ENCODE data around the gene ITM2C. TPM values are rescaled to one million over a fixed set of nuclear protein-coding genes. Genes with fewer than 3 reads are reported as not detected.
A peak's percentile ranks its signal among the peaks of the same experiment; 100 is the strongest.

ITM2C gene
- total and polyA plus RNA-seq, 2 of the 13 experiments (the other 11 are each of a cell fraction or from before 2014, with no cell fraction given) = 70.5 to 270 TPM

DNA sequence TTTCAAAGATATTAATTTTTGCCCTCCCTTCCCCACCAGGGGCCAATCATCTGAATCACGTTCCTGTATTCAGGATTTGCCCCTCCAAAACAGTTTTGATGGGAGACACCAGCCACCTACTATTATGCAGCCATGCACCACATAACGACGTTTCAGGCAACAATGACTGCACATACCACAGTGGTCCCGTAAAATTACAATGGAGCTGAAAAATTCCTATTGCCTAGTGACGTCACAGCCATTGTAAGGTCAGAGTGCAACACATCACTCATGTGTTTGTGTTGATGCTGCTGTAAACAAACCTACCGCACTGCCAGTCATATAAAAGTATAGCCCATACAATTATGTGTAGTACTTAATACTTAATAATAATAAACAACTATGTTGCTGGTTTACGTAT lies 22.6 kb downstream of the ITM2C start:
- H3K9ac ChIP-seq (ENCODE audit: insufficient read depth, low read depth, low read length) = no peak overlapping the region
- intact Hi-C loops (cut with micrococcal nuclease; ENCODE audit: unreplicated experiment) (no loop called here), in situ Hi-C loops (cut with HindIII; ENCODE audit: extremely low pct_ligation_motif_present, low pct_unique_long_range_greater_than_20kb) (no loop called here)
- no peaks in the 10 kb centered on the region for H3K9me3 ChIP-seq (ENCODE audit: low read length)
- no peak overlapping the region for H2AFZ ChIP-seq (ENCODE audit: low read length)
- ChIA-PET POLR2A (no interaction called here), CTCF (ENCODE audit: low intra/inter-chr PET ratio, low total read pairs) (no interaction called here)
- peaks cover 5 to 33% of the 10 kb centered on the region in 2 experiments; a peak in 4 of 5 replicates for H3K27me3 ChIP-seq (ENCODE audit: control insufficient read depth in 1 of 2, insufficient read depth in 2 of 2, low read length in 2 of 2)
- no peak for DNase-seq (ENCODE audit: low spot score)
- H4K20me1 ChIP-seq (ENCODE audit: insufficient read depth, low read length) = no peaks in the 10 kb centered on the region
- no peak overlapping the region for H3K4me3 ChIP-seq (replicated peaks in 1 of 3; ENCODE audit: insufficient read depth in 1 of 3, low read depth in 2 of 3, low read length in 3 of 3)
- H3K79me2 ChIP-seq (ENCODE audit: insufficient read depth, low read length) = no peaks in the 10 kb centered on the region
- no peak for TF ChIP-seq NR2F2 (IDR thresholded peaks at IDR 0.05; ENCODE audit: borderline replicate concordance, low read depth)
- TF ChIP-seq ATF7 (IDR thresholded peaks at IDR 0.05) = peak; percentile 69; the same call in 1 of the 2 replicates
- no peak for TF ChIP-seq ATF7 (CRISPR knock-in tag; IDR thresholded peaks at IDR 0.05)
- TF ChIP-seq, protein P1, sequence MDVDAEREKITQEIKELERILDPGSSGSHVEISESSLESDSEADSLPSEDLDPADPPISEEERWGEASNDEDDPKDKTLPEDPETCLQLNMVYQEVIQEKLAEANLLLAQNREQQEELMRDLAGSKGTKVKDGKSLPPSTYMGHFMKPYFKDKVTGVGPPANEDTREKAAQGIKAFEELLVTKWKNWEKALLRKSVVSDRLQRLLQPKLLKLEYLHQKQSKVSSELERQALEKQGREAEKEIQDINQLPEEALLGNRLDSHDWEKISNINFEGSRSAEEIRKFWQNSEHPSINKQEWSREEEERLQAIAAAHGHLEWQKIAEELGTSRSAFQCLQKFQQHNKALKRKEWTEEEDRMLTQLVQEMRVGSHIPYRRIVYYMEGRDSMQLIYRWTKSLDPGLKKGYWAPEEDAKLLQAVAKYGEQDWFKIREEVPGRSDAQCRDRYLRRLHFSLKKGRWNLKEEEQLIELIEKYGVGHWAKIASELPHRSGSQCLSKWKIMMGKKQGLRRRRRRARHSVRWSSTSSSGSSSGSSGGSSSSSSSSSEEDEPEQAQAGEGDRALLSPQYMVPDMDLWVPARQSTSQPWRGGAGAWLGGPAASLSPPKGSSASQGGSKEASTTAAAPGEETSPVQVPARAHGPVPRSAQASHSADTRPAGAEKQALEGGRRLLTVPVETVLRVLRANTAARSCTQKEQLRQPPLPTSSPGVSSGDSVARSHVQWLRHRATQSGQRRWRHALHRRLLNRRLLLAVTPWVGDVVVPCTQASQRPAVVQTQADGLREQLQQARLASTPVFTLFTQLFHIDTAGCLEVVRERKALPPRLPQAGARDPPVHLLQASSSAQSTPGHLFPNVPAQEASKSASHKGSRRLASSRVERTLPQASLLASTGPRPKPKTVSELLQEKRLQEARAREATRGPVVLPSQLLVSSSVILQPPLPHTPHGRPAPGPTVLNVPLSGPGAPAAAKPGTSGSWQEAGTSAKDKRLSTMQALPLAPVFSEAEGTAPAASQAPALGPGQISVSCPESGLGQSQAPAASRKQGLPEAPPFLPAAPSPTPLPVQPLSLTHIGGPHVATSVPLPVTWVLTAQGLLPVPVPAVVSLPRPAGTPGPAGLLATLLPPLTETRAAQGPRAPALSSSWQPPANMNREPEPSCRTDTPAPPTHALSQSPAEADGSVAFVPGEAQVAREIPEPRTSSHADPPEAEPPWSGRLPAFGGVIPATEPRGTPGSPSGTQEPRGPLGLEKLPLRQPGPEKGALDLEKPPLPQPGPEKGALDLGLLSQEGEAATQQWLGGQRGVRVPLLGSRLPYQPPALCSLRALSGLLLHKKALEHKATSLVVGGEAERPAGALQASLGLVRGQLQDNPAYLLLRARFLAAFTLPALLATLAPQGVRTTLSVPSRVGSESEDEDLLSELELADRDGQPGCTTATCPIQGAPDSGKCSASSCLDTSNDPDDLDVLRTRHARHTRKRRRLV (CRISPR knock-in tag; IDR thresholded peaks at IDR 0.05) = no peak
- peak; percentile 98 for TF ChIP-seq CREB1 (IDR thresholded peaks at IDR 0.05)
- TF ChIP-seq CREB1 (CRISPR knock-in tag; IDR thresholded peaks at IDR 0.05) = no peak
- no peak for TF ChIP-seq ZNF10 (CRISPR knock-in tag; IDR thresholded peaks at IDR 0.05; ENCODE audit: borderline replicate concordance, low read depth)
- FAIRE-seq = no peak
- no peaks in the 10 kb centered on the region for H3K4me1 ChIP-seq (ENCODE audit: insufficient read depth, low read length)
- no peak overlapping the region for H3K4me2 ChIP-seq (ENCODE audit: low read depth, low read length)
- 42% methylated on average over 7 of the region's 7 CpGs for WGBS (ENCODE audit: low lambda C conversion rate)
- no peaks in the 10 kb centered on the region for H3K36me3 ChIP-seq (replicated peaks in 1 of 2; ENCODE audit: control insufficient read depth in 1 of 2, insufficient read depth in 2 of 2, low read length in 2 of 2)
- H3K27ac ChIP-seq (ENCODE audit: extremely low read length, insufficient read depth, low read length) = no peak overlapping the region
- no peak for ATAC-seq
- no TSS peak for BruUV-seq (replicated peaks)
